Karpas-422 (cell line): ENCODE data around the gene TMX2. TPM values are rescaled to one million over a fixed set of nuclear protein-coding genes. Genes with fewer than 3 reads are reported as not detected.

ENCODE experiments used
- DNase-seq: peaks from one replicate; pipeline ENCODE4 v3.0.0-alpha.2; 2015
- H2AFZ ChIP-seq: fragments of 200-600 bp; sonication (generic); 2 replicates; pipeline ENCODE4 v1.6.1; 2014; ENCODE audit warnings: antibody characterized with exemption, low read length, mixed read lengths
- H3K27ac ChIP-seq: fragments of 200-600 bp; sonication (generic); 2 replicates; pipeline ENCODE4 v1.5.1; 2014; ENCODE audit warnings: mild to moderate bottlenecking, low read length, moderate library complexity
- H3K27me3 ChIP-seq: fragments of 200-600 bp; sonication (generic); 2 replicates; pipeline ENCODE4 v1.6.1; 2014; ENCODE audit warnings: low read length, mixed read lengths
- H3K36me3 ChIP-seq: fragments of 200-600 bp; sonication (generic); 2 replicates; pipeline ENCODE4 v1.6.1; 2014; ENCODE audit warnings: low read length, mixed read lengths; ENCODE audit not compliant: insufficient read depth
- H3K4me1 ChIP-seq: fragments of 200-600 bp; sonication (generic); 2 replicates; pipeline ENCODE4 v1.6.1; 2014; ENCODE audit warnings: mild to moderate bottlenecking, low read length, mixed read lengths
- H3K4me2 ChIP-seq: fragments of 200-600 bp; sonication (generic); 2 replicates; pipeline ENCODE4 v1.6.1; 2014; ENCODE audit warnings: low read length, low read depth, mild to moderate bottlenecking; ENCODE audit not compliant: poor library complexity, severe bottlenecking
- H3K4me3 ChIP-seq: fragments of 200-600 bp; sonication (generic); 2 replicates; pipeline ENCODE4 v1.5.1; 2014; ENCODE audit warnings: mild to moderate bottlenecking, antibody characterized with exemption, low read length, mixed read lengths
- H3K79me2 ChIP-seq: fragments of 200-600 bp; sonication (generic); 2 replicates; pipeline ENCODE4 v1.6.1; 2014; ENCODE audit warnings: mild to moderate bottlenecking, low read length, mixed read lengths
- H3K9ac ChIP-seq: fragments of 200-600 bp; sonication (generic); 2 replicates; pipeline ENCODE4 v1.6.0; 2014; ENCODE audit warnings: low read length
- H3K9me2 ChIP-seq: fragments of 200-600 bp; sonication (generic), shearing (Covaris generic); replicated peaks from 2 replicates; pipeline ENCODE4 v1.6.0; 2014; ENCODE audit warnings: mild to moderate bottlenecking, low read length, moderate library complexity; ENCODE audit not compliant: insufficient read depth
- H3K9me3 ChIP-seq: fragments of 300-700, 200-600 bp; sonication (generic); 2 replicates; pipeline ENCODE4 v1.6.1; 2014; ENCODE audit warnings: low read length, mixed read lengths
- H4K20me1 ChIP-seq: fragments of 200-600 bp; sonication (generic); 2 replicates; pipeline ENCODE4 v1.6.1; 2014; ENCODE audit warnings: mild to moderate bottlenecking, antibody characterized with exemption, low read length, low read depth; ENCODE audit not compliant: insufficient read depth
- total RNA-seq: library from RNA; depleted of rRNA; stranded (reverse); fragments of >200 nt; shearing (Covaris generic); gene quantifications from 2 replicates; pipeline ENCODE4 v1.2.3, GENCODE V29; 2014; ENCODE audit warnings: low replicate concordance

Gene TMX2
- total RNA-seq, 1 experiment from 2014 or later = 91.2 TPM

GRCh38 chr11:57745206-57745605 is 32.8 kb downstream of the TMX2 start:
- Histone ChIP-seq H3K36me3 (peaks cover 20% of the 10 kb centered on the region; the same call in 1 of the 2 replicates), H3K79me2 (peaks cover 20% of the 10 kb centered on the region), H3K4me2 (no peak overlapping the region), H3K4me1 (peaks cover 17% of the 10 kb centered on the region), H3K27ac (no peak overlapping the region), H3K9ac (no peak overlapping the region), H3K27me3 (no peaks in the 10 kb centered on the region), H3K9me2 (no peaks in the 10 kb centered on the region), H2AFZ (no peak overlapping the region), H3K4me3 (no peak overlapping the region), H3K9me3 (no peaks in the 10 kb centered on the region), H4K20me1 (no peaks in the 10 kb centered on the region)
- peak; percentile 38 for DNase-seq

GRCh38 chr11:57746920-57747319 is 34.5 kb downstream of the TMX2 start:
- H3K9me3 ChIP-seq = no peaks in the 10 kb centered on the region
- no peaks in the 10 kb centered on the region for H3K27me3 ChIP-seq
- peaks cover 11% of the 10 kb centered on the region for H3K79me2 ChIP-seq
- no peak overlapping the region for H2AFZ ChIP-seq
- H4K20me1 ChIP-seq = no peaks in the 10 kb centered on the region
- peaks cover 9% of the 10 kb centered on the region for H3K4me1 ChIP-seq
- DNase-seq = peak; percentile 37
- H3K27ac ChIP-seq = no peak overlapping the region
- no peak overlapping the region for H3K4me3 ChIP-seq
- H3K4me2 ChIP-seq = no peak overlapping the region
- no peak overlapping the region for H3K9ac ChIP-seq
- H3K36me3 ChIP-seq = peaks cover 20% of the 10 kb centered on the region; the same call in 1 of the 2 replicates
- H3K9me2 ChIP-seq = no peaks in the 10 kb centered on the region

DNA sequence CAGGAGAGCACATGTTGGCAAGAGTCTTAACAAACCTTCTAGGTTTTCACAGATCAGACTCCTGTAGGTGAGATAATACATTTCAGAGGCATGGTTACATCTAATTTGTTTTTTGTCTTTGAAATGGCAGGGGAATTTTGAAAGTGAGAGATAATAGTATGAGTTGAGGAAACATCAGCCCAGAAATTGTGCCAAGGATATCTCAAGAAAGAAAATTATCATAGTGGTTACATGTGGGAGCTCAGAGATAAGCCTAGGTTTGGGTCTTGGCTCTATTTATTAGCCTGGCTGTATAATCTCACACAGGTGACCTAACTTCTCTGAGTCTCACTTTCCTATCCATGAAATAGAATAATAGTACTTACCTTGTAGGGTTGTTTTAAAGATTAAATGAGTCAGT is 38.8 kb downstream of the TMX2 start:
- DNase-seq = no peak
- H3K9ac ChIP-seq = no peak overlapping the region

GRCh38 chr11:57751676-57752253 is 39.4 kb downstream of the TMX2 start, which contains the start of gene BTBD18:
BTBD18 (minus strand) TSS chr11:57751819; CDS start chr11:57751188, 631 bp downstream.
- H3K36me3 ChIP-seq = no peaks in the 10 kb centered on the region
- no peak within 1 kb of the TSS for H3K4me3 ChIP-seq
- peak; percentile 64 for DNase-seq
- H3K79me2 ChIP-seq = no peaks in the 10 kb centered on the region
- no peaks in the 10 kb centered on the region for H3K9me3 ChIP-seq
- H3K4me1 ChIP-seq = no peaks in the 10 kb centered on the region
- H3K9ac ChIP-seq = no peak within 1 kb of the TSS
- no peaks in the 10 kb centered on the region for H4K20me1 ChIP-seq
- no peak within 1 kb of the TSS for H3K27ac ChIP-seq
- no peak within 1 kb of the TSS for H2AFZ ChIP-seq
- no peak within 1 kb of the TSS for H3K4me2 ChIP-seq
- H3K27me3 ChIP-seq = no peaks in the 10 kb centered on the region
- H3K9me2 ChIP-seq = no peaks in the 10 kb centered on the region

More for the DNA sequence above, 38.8 kb downstream of the TMX2 start:
- Histone ChIP-seq H3K36me3 (no peaks in the 10 kb centered on the region), H3K9me2 (no peaks in the 10 kb centered on the region), H3K4me1 (no peaks in the 10 kb centered on the region), H2AFZ (no peak overlapping the region), H3K9me3 (no peaks in the 10 kb centered on the region), H4K20me1 (no peaks in the 10 kb centered on the region), H3K27me3 (no peaks in the 10 kb centered on the region), H3K4me3 (no peak overlapping the region), H3K27ac (no peak overlapping the region), H3K79me2 (no peaks in the 10 kb centered on the region), H3K4me2 (no peak overlapping the region)

DNA sequence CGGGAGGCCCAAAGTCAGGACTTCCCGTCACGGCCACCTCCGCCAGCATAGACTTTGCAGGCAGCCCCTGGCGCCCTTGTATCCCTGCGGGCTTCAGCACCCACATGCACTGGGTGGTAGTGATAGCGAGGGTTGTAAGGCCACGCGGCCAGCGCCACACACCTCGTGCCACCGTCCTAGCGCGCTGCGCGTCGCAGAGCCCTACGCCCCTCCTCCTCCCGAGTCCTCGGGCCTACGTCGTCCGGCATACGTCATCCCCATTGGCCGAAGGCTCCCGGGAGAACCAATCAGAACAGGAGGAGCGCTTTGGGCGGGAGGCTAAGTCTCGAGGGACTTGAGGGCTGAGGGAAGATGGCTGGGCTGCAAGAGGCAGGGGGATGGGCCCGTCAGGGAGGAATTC is 40.6 kb downstream of the TMX2 start:
- H3K27ac ChIP-seq = no peak overlapping the region

DNA sequence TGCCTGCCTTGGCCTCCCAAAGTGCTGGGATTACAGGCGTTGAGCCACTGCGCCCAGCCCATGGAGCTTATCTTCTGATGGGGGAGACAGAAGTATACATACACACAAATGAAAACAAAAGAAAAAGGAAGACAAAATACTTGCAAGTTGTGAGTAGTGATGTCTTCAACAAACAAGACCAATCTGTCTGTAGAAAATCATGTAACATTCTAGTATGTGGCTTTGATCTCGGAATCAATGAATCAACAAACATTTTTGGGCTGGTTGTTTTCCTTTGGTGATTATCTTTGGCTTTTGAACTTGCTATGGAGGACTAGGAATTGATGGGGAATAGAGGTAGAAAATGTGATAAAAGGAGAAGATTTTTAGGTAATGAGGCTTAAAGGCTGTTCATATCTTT is 45.8 kb downstream of the TMX2 start:
- no peak for DNase-seq
- H3K9ac ChIP-seq = no peak overlapping the region
- no peaks in the 10 kb centered on the region for H3K9me2 ChIP-seq

More for the DNA sequence above, 40.6 kb downstream of the TMX2 start:
- Histone ChIP-seq H3K4me1 (no peaks in the 10 kb centered on the region), H2AFZ (no peak overlapping the region), H3K79me2 (no peaks in the 10 kb centered on the region), H3K9me2 (no peaks in the 10 kb centered on the region), H3K4me3 (no peak overlapping the region), H3K9ac (no peak overlapping the region), H3K27me3 (no peaks in the 10 kb centered on the region), H3K36me3 (no peaks in the 10 kb centered on the region), H3K4me2 (no peak overlapping the region), H4K20me1 (no peaks in the 10 kb centered on the region), H3K9me3 (no peaks in the 10 kb centered on the region)
- DNase-seq = no peak

DNA sequence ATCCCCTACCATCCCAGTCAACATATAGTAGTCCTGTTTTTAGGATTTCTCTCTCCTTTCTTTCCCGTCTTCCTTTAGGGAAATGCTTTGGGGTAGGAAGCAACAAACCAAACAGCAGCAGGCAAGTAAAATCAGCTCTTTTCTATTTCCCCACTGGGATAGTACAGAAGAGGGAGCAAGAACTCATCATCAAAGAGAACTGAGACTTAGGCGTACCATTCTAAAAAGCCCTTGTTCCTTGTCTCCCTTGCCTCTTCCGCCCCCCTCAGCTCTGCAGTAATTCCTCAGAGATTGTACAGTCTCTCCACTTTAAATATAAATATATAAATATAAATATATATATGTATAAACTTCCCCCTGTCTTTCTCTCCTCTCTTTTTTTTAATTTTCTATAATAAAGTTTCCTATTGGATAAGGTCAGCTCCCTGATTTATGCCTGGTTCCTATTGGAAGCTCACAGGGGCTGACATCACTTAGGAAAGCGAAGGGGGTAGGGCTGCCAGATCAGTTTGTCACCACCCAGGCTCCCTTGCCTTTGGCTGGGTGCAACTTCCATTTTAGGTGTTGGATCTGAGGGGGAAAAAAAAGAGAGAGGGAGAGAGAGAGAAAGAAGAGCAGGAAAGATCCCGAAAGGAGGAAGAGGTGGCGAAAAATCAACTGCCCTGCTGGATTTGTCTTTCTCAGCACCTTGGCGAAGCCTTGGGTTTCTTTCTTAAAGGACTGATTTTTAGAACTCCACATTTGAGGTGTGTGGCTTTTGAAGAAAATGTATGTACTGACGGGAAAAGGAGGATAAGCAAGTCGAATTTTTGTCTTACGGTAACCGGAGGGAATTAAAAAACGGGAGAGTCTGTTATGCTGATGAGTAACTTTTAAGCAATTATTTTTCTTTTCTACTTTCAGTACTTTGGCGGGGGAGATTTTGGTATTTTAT is 49.2 kb downstream of the TMX2 start, which contains the start of gene CTNND1:
Gene CTNND1, plus strand, starts transcription at position 502 of the 934 bp plus-strand sequence. CDS start 29,677 bp downstream, outside the sequence.
- Histone ChIP-seq H3K4me2 (peak within 1 kb of the TSS; percentile 41), H3K9ac (no peak within 1 kb of the TSS), H3K4me1 (no peaks in the 10 kb centered on the region), H3K27ac (no peak within 1 kb of the TSS), H3K36me3 (no peaks in the 10 kb centered on the region), H3K4me3 (no peak within 1 kb of the TSS), H4K20me1 (no peaks in the 10 kb centered on the region), H3K9me2 (no peaks in the 10 kb centered on the region), H2AFZ (no peak within 1 kb of the TSS), H3K9me3 (no peaks in the 10 kb centered on the region), H3K79me2 (no peaks in the 10 kb centered on the region), H3K27me3 (no peaks in the 10 kb centered on the region)
- no peak for DNase-seq

More for the DNA sequence above, 45.8 kb downstream of the TMX2 start:
- Histone ChIP-seq H2AFZ (no peak overlapping the region), H4K20me1 (no peaks in the 10 kb centered on the region), H3K36me3 (no peaks in the 10 kb centered on the region), H3K4me2 (no peak overlapping the region), H3K79me2 (no peaks in the 10 kb centered on the region), H3K9me3 (no peaks in the 10 kb centered on the region), H3K27ac (no peak overlapping the region), H3K4me1 (no peaks in the 10 kb centered on the region), H3K4me3 (no peak overlapping the region), H3K27me3 (no peaks in the 10 kb centered on the region)

DNA sequence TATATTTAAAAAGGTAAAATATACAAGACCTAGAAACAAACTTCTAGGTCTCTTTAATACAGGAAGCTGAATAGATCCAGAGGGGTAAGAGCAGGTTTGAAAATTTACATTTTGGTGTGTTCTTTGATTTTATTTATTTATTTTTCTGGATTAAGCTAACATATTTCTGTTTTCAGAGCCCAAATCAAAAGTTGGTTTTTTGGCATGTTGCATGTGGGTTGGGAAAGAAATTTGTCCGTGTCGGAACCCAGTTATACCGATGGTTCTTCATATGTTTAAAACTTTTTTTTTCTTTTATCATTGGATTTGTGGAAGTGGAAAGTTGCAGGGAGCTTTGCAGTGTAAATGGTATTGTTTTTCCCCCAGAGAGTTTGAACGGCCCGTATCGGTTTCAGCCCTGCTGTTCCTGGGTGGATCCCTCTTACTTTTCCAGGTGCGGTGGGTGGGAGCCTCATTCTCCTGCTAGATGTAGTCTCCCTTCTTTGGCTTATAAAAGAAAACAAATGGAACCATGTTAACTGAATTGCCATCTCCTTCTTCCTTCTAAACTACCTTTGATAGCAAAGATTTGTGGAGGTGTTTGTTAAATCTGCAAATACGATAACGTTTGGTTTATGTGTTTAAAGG is 50.0 kb downstream of the TMX2 start:
- Histone ChIP-seq H3K27ac (no peak overlapping the region), H3K4me3 (no peak overlapping the region), H3K27me3 (no peaks in the 10 kb centered on the region), H3K9me2 (no peaks in the 10 kb centered on the region), H3K4me2 (peak overlapping the region; percentile 41), H3K9me3 (no peaks in the 10 kb centered on the region), H2AFZ (no peak overlapping the region), H3K36me3 (no peaks in the 10 kb centered on the region), H3K9ac (no peak overlapping the region), H3K79me2 (no peaks in the 10 kb centered on the region), H4K20me1 (no peaks in the 10 kb centered on the region), H3K4me1 (no peaks in the 10 kb centered on the region)
- no peak for DNase-seq
